Transverse colon (tissue), 4 donors: ENCODE data around the gene CAPN9.

ENCODE experiments used
- CTCF ChIP-seq, 5 experiments: fragments of 200-600 bp in 3 of 5; fragments of 450-650 bp in 2 of 5; sonication (generic) in 3 of 5; IDR thresholded peaks; 1 replicate in 2 of 5; 2 replicates in 3 of 5; pipeline ENCODE4 v1.5.1; 2016 to 2017; ENCODE audit warnings: antibody characterized with exemption in 5 of 5, inconsistent platforms in 3 of 5, mild to moderate bottlenecking in 2 of 5, moderate library complexity in 1 of 5
- EP300 ChIP-seq: sonication (generic); formaldehyde crosslinking; IDR thresholded peaks from one replicate; pipeline ENCODE4 v1.6.1; 2017; ENCODE audit warnings: antibody characterized with exemption, low read depth
- POLR2A ChIP-seq: fragments of 450-650 bp; IDR thresholded peaks from one replicate; pipeline ENCODE4 v1.6.1; 2016; ENCODE audit warnings: antibody characterized with exemption, mild to moderate bottlenecking, moderate library complexity
- POLR2AphosphoS5 ChIP-seq, 3 donors: sonication (generic); formaldehyde crosslinking; IDR thresholded peaks; one replicate each; pipeline ENCODE4 v1.6.1; 2016; ENCODE audit warnings: antibody characterized with exemption in 3 of 3

DNA sequence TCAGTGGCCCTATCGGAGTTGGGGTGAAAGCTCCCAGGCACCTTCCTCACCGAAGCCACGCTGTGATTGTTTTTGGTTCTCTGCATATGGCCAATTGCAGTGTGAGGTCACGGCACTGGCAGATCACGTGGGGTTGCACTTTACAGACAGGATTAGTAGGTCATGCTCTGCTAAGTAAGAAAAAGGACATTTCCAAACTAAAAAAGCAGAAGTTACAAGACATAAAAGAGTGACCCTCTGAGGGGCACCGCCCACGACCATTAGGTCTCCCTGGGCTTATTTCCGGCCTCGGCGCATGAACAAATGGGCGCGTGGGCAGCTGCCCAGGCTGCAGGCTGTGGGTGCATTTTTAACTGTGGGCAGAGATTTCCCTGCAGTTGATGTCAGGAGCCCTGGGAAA lies 2.0 kb downstream of the CAPN9 start:
- no peak for TF ChIP-seq CTCF (IDR thresholded peaks at IDR 0.05)
- TF ChIP-seq POLR2A: no peak
- no peak for TF ChIP-seq POLR2AphosphoS5 (IDR thresholded peaks at IDR 0.05)
- TF ChIP-seq EP300: no peak
